ENCODE measurements around the gene TTC31. TPM values are rescaled to one million over a fixed set of nuclear protein-coding genes. Genes with fewer than 3 reads are reported as not detected.
"Not testable (repeated sequence)": the region's sequence is repeated elsewhere in the genome, so short reads cannot be mapped to it uniquely, and the experiment has no call there.

TTC31 gene
- total RNA-seq, 6 donors from 2014 or later: 18.2 to 127 (median 27.3) TPM

DNA sequence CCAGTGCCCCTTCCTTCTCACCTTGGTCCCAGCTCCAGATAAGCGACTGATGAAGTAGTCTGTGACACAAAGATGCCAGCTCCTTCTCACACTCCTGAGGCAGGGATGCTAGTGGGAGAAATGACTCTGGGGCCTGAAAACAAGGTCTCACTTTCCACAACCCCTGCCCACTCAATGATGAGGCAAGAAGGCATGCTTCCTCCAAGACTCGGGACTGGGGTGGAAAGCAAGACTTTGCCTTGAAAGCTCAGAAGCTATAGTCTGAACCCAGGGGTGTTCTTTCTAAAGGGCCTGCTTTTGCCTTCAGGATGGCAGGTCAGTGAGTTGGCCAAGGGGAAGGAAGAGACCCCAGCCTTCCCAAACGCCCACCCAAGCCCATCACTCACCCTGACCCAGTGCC is 1.4 kb upstream of the TTC31 start:
- Histone ChIP-seq H3K36me3 (peaks cover 0 to 43% (median 14%) of the 10 kb centered on the region in 4 donors), H3K9me3 (no peaks in the 10 kb centered on the region), H3K4me1 (peaks cover 32 to 48% (median 35%) of the 10 kb centered on the region in 4 donors), H3K4me3 (peak overlapping the region; percentile 50 to 84 (median 72)), H3K27ac (peak overlapping the region; percentile 82 to 93 (median 90)), H3K27me3 (no peaks in the 10 kb centered on the region)
- TF ChIP-seq CTCF (IDR thresholded peaks at IDR 0.05) (no peak), POLR2AphosphoS5 (IDR thresholded peaks at IDR 0.05) (no peak), EP300 (IDR thresholded peaks at IDR 0.05) (no peak), POLR2A (IDR thresholded peaks at IDR 0.05) (no peak)
- ATAC-seq (ENCODE audit: low FRiP score in 2 of 2): no peak
- no peak for DNase-seq
- 51 to 60% methylated on average over 2 to 3 of the region's 3 CpGs for WGBS, 2 donors

DNA sequence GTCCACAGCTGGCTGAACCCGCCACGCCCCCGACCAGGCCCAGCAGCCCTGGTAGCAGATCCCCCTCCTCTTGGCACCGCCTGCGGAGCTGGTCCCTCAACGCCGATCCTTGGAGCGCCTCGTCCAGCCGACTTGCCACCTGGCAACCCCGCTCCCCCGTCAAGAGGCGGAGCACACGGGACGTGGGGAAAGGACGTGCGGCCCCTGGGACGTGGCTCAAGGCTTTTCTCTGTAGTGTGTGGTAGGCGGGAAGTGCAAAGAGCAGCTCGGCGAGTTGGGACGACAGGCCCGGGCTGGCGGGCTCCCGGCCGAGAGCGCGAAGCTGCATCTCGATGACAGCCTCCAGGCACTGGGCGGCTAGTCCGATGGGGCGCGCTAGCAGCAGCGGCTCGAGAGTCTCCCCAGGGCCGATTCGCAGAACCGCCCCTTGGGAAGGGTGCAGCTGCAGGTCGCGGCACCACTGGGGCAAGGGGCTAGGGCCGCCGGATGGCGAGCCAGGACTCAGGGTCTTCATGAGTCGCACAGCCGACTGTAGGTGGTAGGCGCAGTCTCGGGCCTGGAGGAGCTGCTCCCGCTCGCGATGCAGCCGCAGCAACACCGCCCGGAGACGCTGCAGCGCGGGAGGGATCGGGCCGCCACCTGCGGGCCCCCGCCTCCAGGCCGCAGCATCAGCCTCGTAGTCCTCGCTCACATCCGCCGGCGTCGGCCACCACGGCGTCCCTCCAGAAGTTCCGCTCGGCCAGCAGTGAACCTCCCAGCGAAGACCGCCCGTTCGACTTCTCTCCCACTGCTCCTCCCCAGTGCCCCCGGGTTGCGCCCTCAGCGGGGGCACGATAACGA is 700 bp upstream of the TTC31 start:
- ATAC-seq (ENCODE audit: low FRiP score in 2 of 2) (peak; percentile 82 to 83), DNase-seq (peak; percentile 53 to 93)
- H3K36me3 ChIP-seq: peaks cover 0 to 48% (median 18%) of the 10 kb centered on the region in 4 donors
- no peaks in the 10 kb centered on the region for H3K9me3 ChIP-seq
- peaks cover 24 to 40% (median 27%) of the 10 kb centered on the region in 4 donors for H3K4me1 ChIP-seq
- peak overlapping the region; percentile 50 to 84 (median 72) for H3K4me3 ChIP-seq
- 0 to 1% methylated on average over 2 to 55 of the region's 80 CpGs for WGBS, 2 donors
- TF ChIP-seq POLR2AphosphoS5 (IDR thresholded peaks at IDR 0.05) (no peak), POLR2A (IDR thresholded peaks at IDR 0.05) (no peak), CTCF (IDR thresholded peaks at IDR 0.05) (no peak), EP300 (IDR thresholded peaks at IDR 0.05) (no peak)
- H3K27ac ChIP-seq: peak overlapping the region; percentile 82 to 93 (median 90)
- H3K27me3 ChIP-seq: no peaks in the 10 kb centered on the region

- DNase-seq; H3K9me3 ChIP-seq; H3K27me3 ChIP-seq; ATAC-seq (ENCODE audit: low FRiP score in 2 of 2): not testable (repeated sequence)
- H3K4me1 ChIP-seq: peaks cover 22 to 34% (median 25%) of the 10 kb centered on the region in 4 donors
- peak overlapping the region; percentile 50 to 84 (median 72) for H3K4me3 ChIP-seq
- peak overlapping the region in 2 of 4 donors; percentile 90 to 93 for H3K27ac ChIP-seq
- peaks cover 0 to 47% (median 20%) of the 10 kb centered on the region in 4 donors for H3K36me3 ChIP-seq
- WGBS, 2 donors: 85 to 89% methylated on average over 19 of the region's 19 CpGs
Measured at GRCh38 chr2:74483675-74484164, 839 bp downstream of the TTC31 start.

- ATAC-seq (ENCODE audit: low FRiP score in 2 of 2) (no peak), DNase-seq (no peak)
- H3K9me3 ChIP-seq: no peaks in the 10 kb centered on the region
- no peaks in the 10 kb centered on the region for H3K27me3 ChIP-seq
- TF ChIP-seq POLR2AphosphoS5 (IDR thresholded peaks at IDR 0.05): no peak
- TF ChIP-seq EP300 (IDR thresholded peaks at IDR 0.05): no peak
- TF ChIP-seq POLR2A (IDR thresholded peaks at IDR 0.05): no peak
- TF ChIP-seq CTCF (IDR thresholded peaks at IDR 0.05): no peak
- no peak overlapping the region for H3K27ac ChIP-seq
- no peak overlapping the region for H3K4me3 ChIP-seq
- H3K4me1 ChIP-seq: peaks cover 17 to 24% (median 18%) of the 10 kb centered on the region in 4 donors
- 96 to 100% methylated on average over 2 of the region's 2 CpGs for WGBS, 2 donors
- H3K36me3 ChIP-seq: peaks cover 8 to 52% (median 27%) of the 10 kb centered on the region in 4 donors
Measured at GRCh38 chr2:74486141-74486540, 3.3 kb downstream of the TTC31 start.

DNA sequence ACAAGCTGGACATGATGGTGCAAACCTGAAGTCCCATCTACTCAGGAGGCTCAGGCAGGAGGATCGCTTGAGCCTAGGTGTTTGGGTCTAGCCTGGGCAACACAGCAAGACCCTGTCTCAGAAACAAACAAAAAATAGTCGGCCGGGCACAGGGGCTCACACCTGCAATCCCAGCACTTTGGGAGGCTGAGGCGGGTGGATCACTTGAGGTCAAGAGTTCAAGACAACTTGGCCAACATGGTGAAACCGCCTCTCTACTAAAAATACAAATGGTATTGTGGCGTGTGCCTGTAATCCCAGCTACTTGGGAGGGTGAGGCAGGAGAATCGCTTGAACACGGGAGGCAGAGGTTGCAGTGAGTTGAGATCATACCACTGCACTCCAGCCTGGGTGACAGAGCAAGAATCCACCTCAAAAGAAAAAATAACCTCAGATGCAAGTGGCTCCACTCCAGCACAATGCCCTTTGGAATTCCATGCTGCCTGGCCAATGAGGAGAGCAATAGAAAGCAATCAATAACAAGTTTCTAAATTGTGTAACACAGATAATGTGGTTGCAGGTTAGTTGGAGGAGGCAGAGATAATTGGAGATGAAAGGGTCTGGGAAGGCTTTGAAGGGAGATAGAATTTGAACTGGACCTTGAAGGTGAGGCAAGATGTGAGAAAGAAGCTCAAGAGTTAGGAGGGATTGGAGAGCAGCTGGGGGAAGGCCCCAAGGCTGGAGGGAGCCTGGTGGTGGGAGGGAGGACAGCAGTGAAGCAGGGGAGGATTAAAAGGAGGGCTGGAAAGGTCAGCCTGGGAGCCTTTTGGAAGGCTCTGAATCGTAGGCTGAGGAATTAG is 6.0 kb downstream of the TTC31 start:
- H3K4me1 ChIP-seq: peaks cover under 1 to 6% (median 2%) of the 10 kb centered on the region in 4 donors
- H3K9me3 ChIP-seq: no peaks in the 10 kb centered on the region
- DNase-seq (no peak), ATAC-seq (ENCODE audit: low FRiP score in 2 of 2) (no peak)
- H3K36me3 ChIP-seq: peaks cover 30 to 79% (median 55%) of the 10 kb centered on the region in 4 donors
- WGBS, 2 donors: 92 to 94% methylated on average over 9 of the region's 9 CpGs
- H3K27me3 ChIP-seq: no peaks in the 10 kb centered on the region
- TF ChIP-seq CTCF (IDR thresholded peaks at IDR 0.05): no peak
- H3K4me3 ChIP-seq: no peak overlapping the region
- no peak overlapping the region for H3K27ac ChIP-seq
